Measurements from ENCODE around the gene NXPH3.
A peak's percentile ranks its signal among the peaks of the same experiment; 100 is the strongest.

The NXPH3 gene

GRCh38 chr17:49573510-49574322 is 2.0 kb upstream of the NXPH3 start (continued):
- TF ChIP-seq, protein P1, sequence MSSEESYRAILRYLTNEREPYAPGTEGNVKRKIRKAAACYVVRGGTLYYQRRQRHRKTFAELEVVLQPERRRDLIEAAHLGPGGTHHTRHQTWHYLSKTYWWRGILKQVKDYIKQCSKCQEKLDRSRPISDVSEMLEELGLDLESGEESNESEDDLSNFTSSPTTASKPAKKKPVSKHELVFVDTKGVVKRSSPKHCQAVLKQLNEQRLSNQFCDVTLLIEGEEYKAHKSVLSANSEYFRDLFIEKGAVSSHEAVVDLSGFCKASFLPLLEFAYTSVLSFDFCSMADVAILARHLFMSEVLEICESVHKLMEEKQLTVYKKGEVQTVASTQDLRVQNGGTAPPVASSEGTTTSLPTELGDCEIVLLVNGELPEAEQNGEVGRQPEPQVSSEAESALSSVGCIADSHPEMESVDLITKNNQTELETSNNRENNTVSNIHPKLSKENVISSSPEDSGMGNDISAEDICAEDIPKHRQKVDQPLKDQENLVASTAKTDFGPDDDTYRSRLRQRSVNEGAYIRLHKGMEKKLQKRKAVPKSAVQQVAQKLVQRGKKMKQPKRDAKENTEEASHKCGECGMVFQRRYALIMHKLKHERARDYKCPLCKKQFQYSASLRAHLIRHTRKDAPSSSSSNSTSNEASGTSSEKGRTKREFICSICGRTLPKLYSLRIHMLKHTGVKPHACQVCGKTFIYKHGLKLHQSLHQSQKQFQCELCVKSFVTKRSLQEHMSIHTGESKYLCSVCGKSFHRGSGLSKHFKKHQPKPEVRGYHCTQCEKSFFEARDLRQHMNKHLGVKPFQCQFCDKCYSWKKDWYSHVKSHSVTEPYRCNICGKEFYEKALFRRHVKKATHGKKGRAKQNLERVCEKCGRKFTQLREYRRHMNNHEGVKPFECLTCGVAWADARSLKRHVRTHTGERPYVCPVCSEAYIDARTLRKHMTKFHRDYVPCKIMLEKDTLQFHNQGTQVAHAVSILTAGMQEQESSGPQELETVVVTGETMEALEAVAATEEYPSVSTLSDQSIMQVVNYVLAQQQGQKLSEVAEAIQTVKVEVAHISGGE (tag by site-specific recombination; conservative IDR thresholded peaks at IDR 0.05; ENCODE audit: low read depth), result no peak
- TF ChIP-seq ZNF404 (tag by site-specific recombination; IDR thresholded peaks at IDR 0.05), result no peak
- TF ChIP-seq KLF9 (tag by site-specific recombination; IDR thresholded peaks at IDR 0.05; ENCODE audit: low read depth), result no peak
- peak; percentile 87 for TF ChIP-seq ZFHX2 (tag by site-specific recombination; conservative IDR thresholded peaks at IDR 0.05)
- TF ChIP-seq OSR2 (tag by site-specific recombination; IDR thresholded peaks at IDR 0.05), result no peak
- peak; percentile 89 for TF ChIP-seq EGR2 (tag by site-specific recombination; IDR thresholded peaks at IDR 0.05; ENCODE audit: low read depth)
- TF ChIP-seq ZNF341 (tag by site-specific recombination; IDR thresholded peaks at IDR 0.05; ENCODE audit: low read depth), result 0 out of 2 replicates have a peak, but pooled peaks have one; percentile 28
- no peak for TF ChIP-seq ZBTB10 (tag by site-specific recombination; IDR thresholded peaks at IDR 0.05)

- TF ChIP-seq EGR2 (tag by site-specific recombination; IDR thresholded peaks at IDR 0.05; ENCODE audit: low read depth), result peak; percentile 64
- no peak for TF ChIP-seq CTCF (tag by site-specific recombination; IDR thresholded peaks at IDR 0.05)
- TF ChIP-seq ZFHX2 (tag by site-specific recombination; conservative IDR thresholded peaks at IDR 0.05), result peak; percentile 71
- TF ChIP-seq, protein P2, sequence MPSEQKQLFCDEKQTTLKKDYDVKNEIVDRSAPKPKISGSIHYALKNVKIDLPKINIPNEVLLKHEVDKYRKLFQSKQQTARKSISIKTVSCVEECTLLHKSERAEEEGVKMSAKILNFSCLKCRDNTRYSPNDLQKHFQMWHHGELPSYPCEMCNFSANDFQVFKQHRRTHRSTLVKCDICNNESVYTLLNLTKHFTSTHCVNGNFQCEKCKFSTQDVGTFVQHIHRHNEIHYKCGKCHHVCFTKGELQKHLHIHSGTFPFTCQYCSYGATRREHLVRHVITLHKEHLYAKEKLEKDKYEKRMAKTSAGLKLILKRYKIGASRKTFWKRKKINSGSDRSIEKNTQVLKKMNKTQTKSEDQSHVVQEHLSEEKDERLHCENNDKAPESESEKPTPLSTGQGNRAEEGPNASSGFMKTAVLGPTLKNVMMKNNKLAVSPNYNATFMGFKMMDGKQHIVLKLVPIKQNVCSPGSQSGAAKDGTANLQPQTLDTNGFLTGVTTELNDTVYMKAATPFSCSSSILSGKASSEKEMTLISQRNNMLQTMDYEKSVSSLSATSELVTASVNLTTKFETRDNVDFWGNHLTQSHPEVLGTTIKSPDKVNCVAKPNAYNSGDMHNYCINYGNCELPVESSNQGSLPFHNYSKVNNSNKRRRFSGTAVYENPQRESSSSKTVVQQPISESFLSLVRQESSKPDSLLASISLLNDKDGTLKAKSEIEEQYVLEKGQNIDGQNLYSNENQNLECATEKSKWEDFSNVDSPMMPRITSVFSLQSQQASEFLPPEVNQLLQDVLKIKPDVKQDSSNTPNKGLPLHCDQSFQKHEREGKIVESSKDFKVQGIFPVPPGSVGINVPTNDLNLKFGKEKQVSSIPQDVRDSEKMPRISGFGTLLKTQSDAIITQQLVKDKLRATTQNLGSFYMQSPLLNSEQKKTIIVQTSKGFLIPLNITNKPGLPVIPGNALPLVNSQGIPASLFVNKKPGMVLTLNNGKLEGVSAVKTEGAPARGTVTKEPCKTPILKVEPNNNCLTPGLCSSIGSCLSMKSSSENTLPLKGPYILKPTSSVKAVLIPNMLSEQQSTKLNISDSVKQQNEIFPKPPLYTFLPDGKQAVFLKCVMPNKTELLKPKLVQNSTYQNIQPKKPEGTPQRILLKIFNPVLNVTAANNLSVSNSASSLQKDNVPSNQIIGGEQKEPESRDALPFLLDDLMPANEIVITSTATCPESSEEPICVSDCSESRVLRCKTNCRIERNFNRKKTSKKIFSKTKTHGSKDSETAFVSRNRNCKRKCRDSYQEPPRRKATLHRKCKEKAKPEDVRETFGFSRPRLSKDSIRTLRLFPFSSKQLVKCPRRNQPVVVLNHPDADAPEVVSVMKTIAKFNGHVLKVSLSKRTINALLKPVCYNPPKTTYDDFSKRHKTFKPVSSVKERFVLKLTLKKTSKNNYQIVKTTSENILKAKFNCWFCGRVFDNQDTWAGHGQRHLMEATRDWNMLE (tag by site-specific recombination; conservative IDR thresholded peaks at IDR 0.05; ENCODE audit: low read depth), result no peak
- H3K4me3 ChIP-seq (ENCODE audit: low read depth, low read length), result no peak overlapping the region
- H3K4me1 ChIP-seq (ENCODE audit: control insufficient read depth, insufficient read depth, low read length), result peaks cover 3% of the 10 kb centered on the region; the same call in 1 of the 2 replicates
- ChIA-PET CTCF (interaction anchor here (0.7 to 14.4 kb wide), 12 partner anchors 12 to 1575 kb away, joined by 3 to 486 read pairs (median 4); partner anchors contain the start of gene SLC35B1), POLR2A (interaction anchor here (0.9 kb wide), 1 partner anchor 134 kb away, joined by 3 read pairs; the partner anchor contains the start of gene SLC35B1)
- H3K27ac ChIP-seq (ENCODE audit: extremely low read depth, low read depth, low read length), result no peak overlapping the region
- H3K36me3 ChIP-seq (ENCODE audit: control insufficient read depth in 2 of 2, insufficient read depth in 1 of 2, low read length in 2 of 2), result no peaks in the 10 kb centered on the region
- no peaks in the 10 kb centered on the region for H3K9me3 ChIP-seq (ENCODE audit: control insufficient read depth, insufficient read depth, low read depth, low read length)
These were observed 1.3 kb upstream of the NXPH3 start for GRCh38 chr17:49574323-49574781.
